GM12801 (cell line): ENCODE results near the gene GRAP2.

Experiments used
- CTCF ChIP-seq: IDR thresholded peaks from one replicate; pipeline ENCODE4 v1.5.1; 2011; ENCODE audit warnings: control low read depth; ENCODE audit not compliant: insufficient read length; ENCODE audit errors: extremely low read depth

GRAP2 gene

GRCh38 chr22:39913321-39913720, 12.4 kb downstream of the GRAP2 start:
- TF ChIP-seq CTCF, result no peak

GRCh38 chr22:39913886-39914285, 13.0 kb downstream of the GRAP2 start:
- TF ChIP-seq CTCF, result no peak

GRCh38 chr22:39914584-39914983, 13.7 kb downstream of the GRAP2 start:
- TF ChIP-seq CTCF, result no peak

GRCh38 chr22:39915295-39915726, 14.4 kb downstream of the GRAP2 start:
- no peak for TF ChIP-seq CTCF

GRCh38 chr22:39916496-39916895, 15.6 kb downstream of the GRAP2 start:
- TF ChIP-seq CTCF, result no peak

- no peak for TF ChIP-seq CTCF
Observed at GRCh38 chr22:39917197-39917643, 16.3 kb downstream of the GRAP2 start.

GRCh38 chr22:39917776-39918495, 17.1 kb downstream of the GRAP2 start:
- no peak for TF ChIP-seq CTCF
